Fibroblast of skin of left quadriceps (primary cell): ENCODE results near the gene TYMP.
"Not testable (repeated sequence)": the region's sequence is repeated elsewhere in the genome, so short reads cannot be mapped to it uniquely, and the experiment has no call there.

Experiments used
- DNase-seq, 2 experiments: peaks; one replicate each; pipeline ENCODE4 v3.0.0-alpha.2; 2013; ENCODE audit warnings: low read depth in 2 of 2

Gene TYMP

DNA sequence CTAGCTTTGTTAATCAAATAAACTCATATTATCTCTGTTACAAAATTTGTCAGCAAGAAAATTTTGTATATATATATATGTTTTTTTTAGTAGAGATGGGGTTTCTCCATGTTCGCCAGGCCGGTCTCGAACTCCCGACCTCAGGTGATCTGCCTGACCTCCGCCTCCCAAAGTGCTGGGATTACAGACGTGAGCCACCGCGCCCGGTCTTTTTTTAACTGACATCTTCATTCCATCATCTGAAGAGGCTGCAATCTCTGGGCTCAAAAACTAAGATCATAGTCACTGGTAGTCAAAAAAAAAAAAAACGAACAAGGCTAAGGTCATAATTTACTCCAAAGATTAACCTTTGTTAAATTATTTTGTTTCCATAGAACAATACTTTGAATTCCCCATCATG lies 10.6 kb upstream of the TYMP start:
- no peak for DNase-seq

DNA sequence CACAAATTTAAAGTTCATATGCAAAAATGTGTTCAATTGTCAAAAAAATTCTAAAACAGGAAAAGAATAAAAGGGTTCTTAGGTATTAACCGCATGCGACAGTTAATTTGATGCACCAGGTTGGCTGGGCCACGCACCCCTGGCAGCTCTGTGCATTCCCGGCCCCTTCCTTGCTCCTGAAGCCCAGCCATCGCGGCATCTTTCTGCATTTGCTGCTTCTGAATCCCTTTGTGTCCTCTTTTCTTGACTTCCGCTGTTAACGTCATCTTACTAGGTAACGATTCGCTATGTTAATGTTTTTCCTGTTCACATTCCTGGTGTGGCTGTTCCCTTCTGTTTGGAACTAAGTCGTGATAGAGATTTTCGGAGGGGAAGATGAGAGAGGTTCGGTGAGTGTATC lies 8.0 kb upstream of the TYMP start:
- DNase-seq, result no peak

DNA sequence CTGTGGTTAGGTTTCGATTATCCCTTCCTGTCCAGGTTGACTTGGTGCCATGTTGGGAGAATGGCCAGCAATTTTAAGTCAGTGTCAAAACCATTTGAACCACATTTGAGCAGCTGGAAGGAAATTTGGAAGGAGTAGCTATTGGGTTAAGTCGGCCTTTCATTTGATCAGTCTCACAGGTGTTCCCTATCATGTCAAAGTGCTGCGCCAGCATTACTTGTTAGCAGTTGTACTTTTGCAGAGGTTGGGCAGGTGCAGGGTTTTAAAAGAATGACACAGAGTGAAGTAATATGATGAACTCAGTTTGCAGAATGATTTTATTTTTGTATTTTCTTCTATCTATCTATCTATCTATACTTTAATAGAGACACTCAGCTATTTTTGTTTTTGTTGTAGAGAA lies 6.4 kb upstream of the TYMP start:
- DNase-seq, result no peak

DNA sequence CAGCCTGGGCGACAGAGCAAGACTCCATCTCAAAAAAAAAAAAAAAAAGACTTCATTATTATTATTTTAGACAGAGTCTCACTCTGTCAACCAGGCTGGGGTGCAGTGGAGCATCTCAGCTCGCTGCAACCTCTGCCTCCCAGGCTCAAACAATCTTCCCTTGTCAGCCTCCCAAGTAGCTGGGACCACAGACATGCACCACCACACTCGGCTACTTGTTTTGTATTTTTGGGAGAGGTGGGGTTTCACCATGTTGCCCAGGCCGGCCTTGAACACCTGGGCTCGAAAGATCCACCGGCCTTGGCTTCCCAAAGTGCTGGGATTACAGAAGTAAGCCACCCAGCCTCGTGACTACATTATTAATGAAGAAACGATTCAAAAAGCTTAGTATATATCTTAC lies 5.3 kb upstream of the TYMP start:
- no peak for DNase-seq

DNA sequence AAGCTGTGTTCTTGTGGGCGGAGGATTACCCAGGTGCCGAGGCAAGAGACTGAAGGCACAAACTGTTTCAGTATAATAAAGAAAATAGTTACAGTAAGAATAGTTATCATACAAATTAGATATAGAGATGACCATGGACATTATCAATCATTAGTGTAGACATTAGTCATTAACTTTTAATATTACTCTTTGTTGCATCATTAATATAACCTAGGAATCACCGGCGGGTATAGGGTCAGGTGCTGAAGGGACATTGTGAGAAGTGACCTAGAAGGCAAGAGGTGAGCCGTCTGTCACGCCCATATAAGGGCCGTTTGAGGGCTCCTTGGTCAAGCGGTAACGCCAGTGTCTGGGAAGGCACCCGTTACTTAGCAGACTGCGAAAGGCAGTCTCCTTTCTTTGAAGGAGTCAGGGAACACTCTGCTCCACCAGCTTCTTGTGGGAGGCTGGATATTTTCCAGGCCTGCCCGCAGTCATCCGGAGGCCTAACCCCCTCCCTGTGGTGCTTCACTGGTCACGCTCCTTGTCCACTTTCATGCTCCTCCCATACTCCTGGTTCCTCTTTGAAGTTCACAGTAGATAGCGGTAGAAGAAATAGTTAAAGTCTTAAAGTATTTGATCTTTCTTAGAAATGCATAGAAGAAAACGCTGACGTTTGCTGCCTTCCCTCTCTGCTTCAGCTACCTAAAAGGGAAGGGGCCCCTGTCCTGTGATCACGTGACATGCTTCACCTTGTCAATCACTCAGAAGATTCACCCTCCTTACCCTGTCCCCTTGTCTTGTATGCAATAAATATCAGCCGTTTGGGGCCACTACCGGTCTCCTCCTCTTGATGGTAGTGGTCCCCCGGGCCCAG lies 4.3 kb upstream of the TYMP start:
- DNase-seq, result not testable (repeated sequence)

DNA sequence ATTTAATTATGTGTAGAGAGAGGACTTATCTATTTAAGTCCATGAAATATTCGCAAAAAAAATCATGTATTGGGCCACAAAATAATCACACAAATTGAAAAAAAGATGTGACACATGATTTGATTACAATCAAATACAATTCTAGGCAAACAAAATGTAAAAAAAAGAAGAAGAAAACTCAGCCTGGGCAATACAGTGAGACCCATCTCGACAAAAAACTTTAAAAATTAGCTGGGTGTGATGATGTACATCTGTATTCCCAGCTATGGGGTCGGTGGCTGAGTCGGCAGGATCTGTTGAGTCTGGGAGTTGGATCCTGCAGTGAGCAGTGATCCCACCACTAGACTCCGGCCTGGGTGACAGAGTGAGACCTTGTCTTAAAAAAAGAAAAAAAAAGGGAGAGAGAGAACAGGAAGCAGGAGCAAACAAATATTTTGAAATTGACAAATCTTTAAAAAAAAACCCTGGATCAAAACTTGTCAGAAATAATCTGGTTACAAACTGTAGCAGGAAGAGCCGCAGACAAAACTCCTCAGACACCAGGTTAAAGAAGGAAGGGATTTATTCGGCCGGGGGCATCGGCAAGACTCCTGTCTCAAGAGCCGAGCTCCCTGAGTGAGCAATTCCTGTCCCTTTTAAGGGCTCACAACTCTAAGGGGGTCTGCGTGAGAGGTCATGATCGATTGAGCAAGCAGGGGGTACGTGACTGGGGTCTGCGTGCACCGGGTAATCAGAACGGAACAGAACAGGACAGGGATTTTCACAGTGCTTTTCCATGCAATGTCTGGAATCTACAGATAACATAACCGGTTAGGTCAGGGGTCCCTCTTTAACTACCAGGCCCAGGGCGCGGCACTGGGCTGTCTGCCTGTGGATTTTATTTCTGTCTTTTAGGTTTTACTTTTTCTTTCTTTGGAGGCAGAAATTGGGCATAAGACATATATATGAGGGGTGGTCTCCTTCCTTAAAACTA lies 3.3 kb upstream of the TYMP start:
- no peak for DNase-seq

DNA sequence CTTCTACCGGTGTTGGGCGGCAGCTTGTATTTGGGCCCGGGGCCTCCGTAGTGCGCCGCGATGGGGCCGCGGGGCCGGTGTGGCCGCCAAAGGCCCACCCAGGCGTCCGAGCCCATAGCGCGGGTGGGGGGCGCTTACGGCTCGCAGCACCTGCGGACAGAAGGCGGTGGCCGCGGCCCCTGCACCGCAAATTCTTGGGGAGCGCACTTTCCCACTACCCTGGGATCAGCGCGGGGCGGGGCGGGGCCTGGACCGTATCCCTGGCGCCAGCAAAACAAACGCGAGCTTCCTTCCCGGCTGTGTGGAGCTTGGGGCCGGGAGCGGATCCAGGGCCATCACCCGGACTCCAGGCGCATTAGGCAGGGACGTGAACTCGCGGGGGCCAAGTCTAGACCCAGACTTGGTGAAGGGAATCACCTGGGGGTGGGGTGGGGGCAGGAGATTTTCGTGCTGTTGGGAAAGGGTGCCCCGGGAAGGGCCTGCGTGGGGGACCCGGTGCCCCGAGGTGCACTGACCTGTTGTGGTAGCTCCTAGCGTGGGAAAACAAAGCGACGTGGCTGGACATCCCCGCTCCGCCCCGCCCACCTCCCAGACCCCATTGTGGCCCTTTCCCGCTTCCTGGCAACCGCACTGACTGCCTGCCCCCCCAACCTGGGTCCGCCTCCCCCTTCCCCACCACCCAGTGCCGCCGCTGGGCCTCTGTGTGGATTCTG lies 2.3 kb upstream of the TYMP start:
- no peak for DNase-seq

DNA sequence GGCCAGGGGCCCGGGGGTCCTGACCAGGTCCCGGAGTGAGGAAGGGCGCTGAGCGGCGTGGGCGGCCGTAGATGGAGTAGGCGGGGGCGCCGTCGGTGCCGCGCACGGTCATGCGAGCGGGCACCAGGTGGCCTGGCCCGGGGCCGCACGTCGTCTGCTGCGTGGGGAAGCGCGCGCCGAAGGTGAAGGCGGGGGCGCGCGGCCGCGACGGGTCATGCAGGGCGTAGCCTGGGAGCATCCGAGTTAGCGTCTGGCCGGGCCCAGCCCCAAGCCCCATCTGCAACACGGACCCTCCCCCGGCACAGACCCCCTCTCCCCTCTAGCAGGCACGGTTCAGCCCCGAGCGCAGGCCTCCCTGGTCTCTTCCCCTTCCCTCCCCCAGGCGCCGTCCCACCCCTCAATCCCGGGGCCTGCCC lies 1.7 kb upstream of the TYMP start:
- no peak for DNase-seq

DNA sequence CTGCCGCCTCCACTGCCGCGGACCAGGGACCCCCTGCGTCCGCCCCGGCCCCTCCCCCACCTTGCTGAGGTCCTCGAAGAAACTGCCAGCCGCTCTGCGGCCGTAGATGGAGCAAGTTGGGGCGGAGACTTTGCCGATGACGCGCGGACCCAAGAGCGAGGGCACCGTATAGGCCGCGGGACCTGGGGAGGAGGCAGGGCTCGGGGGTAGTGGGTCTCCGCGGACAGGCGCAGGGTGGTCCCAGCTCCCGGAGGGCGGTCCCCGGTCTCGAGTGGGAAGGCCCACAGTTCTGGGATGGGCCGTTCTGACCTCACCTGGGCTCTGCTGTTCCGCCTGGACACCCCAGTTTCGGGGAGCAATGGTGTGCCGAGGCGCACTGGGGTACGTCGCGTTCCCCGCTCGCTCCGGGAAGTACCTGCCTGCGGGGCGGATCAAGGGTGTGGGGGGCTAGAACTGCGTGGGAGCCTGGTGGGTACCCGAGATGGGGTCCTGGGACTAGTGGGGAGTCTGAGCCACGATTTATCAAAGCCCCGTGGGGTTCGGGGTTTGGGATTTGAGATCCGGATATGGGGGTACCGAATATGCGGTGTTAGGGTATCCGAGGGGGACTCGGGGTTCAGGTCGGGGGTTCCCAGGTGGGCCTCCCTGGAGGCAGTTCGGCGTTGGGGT lies 1.2 kb upstream of the TYMP start:
- no peak for DNase-seq

DNA sequence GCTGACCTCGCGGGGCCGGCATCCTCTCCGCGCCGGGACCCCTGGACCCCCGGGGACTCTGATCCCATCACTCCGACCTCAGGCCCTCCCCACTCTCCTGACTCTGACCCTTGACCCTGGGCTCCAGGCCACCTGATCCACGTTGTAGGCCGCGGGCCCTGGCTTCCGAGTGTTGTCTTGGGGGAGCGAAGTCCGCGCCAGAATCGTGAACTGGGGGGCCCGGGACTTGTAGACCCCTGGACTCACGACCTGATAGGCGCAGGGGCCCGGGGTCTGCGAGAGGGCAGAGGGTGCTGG lies 716 bp upstream of the TYMP start:
- no peak for DNase-seq

DNA sequence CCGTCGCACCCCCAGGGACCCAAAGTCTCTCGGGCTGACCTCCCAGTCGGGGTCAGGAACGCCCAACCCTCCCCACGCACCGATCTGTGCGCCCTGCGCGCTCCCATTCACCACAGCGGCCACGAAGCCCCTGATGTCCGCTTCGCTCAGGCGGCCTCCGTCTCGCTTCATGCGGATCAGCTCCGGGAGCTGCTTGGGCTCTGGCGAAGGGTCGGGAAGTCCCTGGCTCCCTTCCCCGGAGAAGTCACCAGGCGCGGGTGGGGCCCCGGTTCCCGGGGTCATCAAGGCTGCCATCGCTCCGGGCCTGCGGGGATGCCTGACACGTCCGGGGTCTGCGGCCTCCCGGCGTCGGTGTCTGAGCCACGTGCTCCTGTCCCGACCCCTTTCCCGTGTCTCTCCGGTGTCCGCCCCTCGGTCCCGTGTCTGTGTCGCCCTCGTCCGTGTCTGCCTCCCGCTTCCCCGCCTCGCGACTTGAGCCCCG lies 356 bp downstream of the TYMP start:
- no peak for DNase-seq

DNA sequence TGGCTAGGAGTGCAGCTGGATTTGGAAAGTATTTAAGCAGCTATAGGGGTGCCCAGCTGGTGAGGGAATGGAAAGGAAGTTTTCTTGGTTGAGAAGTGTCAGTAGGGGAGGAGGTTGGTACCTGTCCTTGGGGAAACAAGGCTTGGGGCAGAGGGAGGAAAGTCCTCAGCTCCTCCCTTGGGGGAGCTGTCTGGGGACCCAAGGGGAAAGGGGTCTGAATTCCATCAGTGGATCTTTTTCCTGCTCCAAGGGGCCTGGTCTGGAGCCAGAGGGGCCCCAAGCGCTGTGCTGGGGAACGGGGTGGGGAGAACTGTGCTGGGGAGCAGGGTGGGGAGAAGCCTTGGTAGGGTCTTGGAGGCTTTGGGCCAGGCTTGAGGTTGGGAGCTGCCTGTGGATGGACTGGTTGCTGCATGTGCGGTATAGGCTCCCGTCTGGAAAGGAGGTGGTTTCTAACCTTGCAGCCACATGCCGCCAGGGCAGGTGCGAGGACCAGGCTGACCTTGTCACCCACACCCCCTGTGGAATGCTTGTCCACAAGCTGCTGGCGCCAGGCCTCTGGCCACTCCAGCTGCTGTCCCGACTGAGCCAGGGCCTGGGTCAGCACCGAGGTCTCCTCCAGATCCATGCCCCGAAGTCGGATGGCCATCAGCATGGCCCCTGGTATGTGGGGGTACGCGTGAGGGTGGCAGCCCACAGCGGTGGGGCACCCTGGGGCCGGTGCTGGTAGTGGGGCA lies 963 bp downstream of the TYMP start:
- no peak for DNase-seq

DNA sequence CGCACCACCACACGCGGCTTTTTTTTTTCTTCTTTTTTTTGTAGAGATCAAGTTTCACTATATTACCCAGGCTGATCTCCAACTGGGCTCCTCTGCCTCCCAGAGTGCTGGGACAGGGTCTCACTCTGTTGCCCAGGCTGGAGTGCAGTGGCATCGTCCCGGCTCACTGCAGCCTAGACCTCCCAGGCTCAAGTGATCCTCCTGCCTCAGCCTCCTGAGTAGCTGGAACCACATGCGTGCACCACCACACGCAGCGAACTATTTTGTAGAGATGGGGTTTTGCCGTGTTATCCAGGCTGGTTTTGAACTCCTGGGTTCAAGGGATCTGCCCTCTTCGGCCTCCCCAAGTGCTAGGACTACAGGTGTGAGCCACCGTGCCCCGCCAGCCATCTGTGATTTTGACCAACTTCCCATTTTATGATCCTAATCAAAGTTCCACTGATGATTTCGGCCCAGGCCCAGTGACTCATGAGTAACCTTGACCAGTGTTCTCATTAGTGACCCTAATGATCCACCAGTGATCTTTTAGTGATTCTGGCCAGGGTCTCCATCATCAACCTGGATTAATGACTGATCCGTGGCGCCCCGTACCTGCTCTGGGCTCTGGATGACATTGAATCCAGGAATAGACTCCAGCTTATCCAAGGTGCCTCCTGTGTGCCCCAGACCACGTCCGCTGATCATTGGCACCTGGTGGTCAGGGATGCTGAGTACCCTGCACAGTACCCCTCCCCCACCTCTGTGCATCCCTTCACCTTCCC lies 1.7 kb downstream of the TYMP start:
- no peak for DNase-seq

DNA sequence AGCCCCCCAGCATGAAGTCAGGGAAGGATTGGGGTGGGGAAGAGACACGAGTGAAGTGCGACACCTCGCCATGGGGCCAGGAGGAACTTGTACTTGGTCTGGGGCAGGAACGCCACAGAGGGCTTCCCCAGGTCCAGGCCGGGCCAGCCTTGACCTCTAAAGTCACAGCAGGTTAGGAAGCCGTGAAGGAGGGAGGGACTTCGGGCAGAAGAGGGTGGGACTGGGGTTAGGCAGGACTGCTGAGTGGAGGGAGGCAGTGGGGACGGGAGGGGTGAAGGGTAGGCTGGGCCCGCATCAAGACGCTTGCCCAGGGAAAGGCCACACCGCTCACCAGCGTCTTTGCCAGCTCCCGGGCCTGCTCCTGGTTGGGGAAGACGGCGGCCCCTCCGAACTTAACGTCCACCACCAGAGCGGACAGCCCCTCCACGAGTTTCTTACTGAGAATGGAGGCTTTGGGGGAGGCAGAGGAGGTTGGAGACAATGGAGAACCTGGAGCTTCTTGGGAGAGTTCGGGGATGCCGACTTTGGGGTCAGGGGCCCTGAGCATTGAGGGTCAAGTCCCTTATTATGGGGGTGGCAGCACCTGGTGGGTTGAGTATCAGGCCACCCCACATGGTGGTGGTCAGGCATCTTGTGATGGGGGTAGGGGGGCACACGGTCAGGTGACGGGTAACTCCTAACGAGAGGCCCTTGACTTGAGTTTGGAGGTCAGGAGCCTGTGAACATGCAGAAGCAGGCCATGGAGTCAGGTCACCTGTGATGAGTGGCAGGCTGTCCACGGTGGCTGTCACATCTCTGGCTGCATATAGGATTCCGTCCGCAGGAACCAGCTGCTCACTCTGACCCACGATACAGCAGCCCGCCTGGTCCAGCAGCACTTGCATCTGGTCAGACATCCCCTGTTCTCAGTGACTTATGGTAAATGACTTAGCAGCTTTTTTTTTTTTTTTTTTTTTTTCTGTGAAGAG lies 2.7 kb downstream of the TYMP start:
- no peak for DNase-seq

DNA sequence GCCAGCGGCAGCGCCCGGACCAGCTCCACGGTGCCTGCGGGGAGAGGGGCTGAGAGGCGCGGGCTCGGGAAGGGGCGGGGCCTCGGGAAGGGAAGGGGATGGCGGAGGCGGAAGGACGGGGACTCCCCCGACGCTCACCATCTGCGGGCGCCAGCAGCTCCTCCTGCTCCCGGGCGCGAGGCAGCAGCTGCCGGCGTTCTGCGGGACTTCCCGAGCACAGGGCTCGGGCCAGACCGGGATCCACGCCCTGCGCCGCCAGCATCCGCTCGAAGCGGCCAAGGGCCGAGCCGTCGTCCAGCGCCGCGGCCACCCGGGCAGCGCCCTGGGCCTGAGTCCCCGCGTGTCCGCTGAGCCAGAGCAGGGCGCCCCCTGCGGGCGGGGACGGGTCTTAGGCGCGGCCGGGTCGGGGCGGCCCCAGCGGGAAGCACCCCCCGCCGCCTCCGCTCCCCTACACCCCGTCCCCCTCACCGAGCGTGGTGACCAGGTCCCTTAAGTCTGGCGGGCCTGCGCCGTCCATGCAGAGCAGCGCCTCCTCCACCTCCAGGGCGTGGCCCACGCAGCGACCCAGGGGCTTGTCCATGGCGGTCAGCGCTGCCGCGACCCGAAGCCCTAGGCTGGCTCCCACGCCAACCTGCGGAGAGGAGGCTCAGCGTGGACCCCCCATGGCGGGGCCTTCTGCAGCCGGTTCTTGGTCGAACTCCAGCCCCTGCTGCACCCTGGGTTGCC lies 3.5 kb downstream of the TYMP start:
- peak; percentile 56 to 62 for DNase-seq

DNA sequence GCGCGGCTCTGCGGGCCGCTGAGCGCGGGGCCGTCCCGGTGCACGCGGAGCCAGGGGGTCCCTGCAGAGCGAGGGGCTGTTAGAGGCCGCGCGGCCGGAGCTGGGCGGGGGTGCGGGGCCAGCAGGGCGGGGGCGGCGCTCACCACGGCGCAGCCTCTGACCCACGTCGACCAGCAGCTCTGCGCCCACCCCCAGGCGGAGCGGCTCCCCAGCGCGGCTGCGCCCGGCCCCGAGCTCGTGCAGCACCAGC lies 4.0 kb downstream of the TYMP start:
- DNase-seq, result no peak

DNA sequence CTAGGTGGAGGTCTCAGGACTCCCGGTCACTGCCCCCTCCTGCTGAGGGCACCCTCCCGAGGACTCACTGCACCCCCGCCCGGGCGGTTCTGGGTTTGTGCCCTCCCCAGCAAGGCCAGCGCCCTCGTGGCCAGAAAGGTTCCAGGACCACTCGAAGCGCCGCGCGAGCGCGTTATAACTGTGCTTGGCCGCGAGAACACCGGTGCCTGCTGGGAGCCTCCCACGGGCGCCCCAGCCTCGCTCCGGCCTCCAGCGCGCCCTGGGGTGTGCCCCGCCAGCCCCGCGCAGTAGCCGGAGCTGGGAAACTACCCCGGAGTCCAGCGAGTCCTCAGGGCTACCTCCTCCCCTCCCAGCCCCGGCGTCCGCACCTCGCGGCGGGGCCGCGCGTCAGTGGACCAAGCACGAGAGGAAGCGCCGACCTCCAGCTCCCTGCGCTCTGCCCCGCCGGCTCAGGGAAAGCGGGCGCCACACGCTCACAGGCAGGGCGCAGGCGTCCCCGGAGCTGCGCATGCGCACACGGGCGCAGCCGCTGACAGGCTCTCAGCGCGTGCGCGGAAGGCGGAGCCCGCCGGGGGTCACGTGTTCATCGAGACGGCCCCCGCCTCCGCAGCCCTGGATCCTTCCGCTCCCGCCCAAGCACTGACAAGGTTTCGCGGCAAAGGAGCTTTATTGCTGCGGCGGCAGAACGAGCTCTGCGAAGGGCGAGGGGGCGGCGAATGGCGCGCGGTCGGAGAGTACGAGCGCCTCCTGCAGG lies 4.5 kb downstream of the TYMP start, which contains the start of gene SCO2:
SCO2 (minus strand) TSS at position 495 of the 754 bp plus-strand sequence. CDS start 1,187 bp downstream, outside the sequence.
- DNase-seq, result peak; percentile 94 to 95

DNA sequence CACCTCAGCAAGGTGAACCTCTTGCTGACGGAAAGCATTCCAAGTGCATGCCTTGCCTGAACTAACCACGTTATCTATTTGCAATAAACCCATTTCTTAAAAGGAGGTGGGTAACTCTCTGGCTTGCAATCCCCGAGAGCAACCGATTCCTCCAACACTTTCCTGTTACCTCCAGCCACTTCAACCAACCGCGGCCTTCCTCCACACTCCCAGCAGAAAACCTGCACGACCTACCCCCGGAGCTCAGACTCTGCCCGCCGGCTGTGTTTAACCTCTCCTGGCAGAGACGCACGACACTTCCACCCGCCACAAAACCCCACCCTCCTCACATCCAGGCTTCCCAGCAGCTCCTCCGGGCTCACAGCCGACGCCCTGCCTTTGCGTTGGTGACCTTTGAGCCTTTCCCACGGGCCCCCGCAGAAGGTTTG lies 5.1 kb downstream of the TYMP start:
- DNase-seq, result no peak
